OCI-LY3 (cell line): ENCODE measurements around the gene TRABD.

Source experiments
- H2AFZ ChIP-seq: fragments of 200-600, 300-600 bp; shearing (Covaris generic); 2 replicates; pipeline ENCODE4 v1.6.0; 2014; ENCODE audit warnings: antibody characterized with exemption, low read depth, low read length
- H3K27ac ChIP-seq: fragments of 200-600, 300-600 bp; sonication (generic); 2 replicates; pipeline ENCODE4 v1.5.1; 2014; ENCODE audit warnings: mild to moderate bottlenecking, low read length, moderate library complexity, mixed read lengths
- H3K27me3 ChIP-seq: fragments of 200-600, 300-600 bp; sonication (generic); 2 replicates; pipeline ENCODE4 v1.6.1; 2014; ENCODE audit warnings: low read depth, low read length, mixed read lengths
- H3K36me3 ChIP-seq: fragments of 200-600, 300-600 bp; sonication (generic); replicated peaks from 2 replicates; pipeline ENCODE3; 2014; ENCODE audit warnings: low read depth, low read length, mixed read lengths
- H3K4me1 ChIP-seq: fragments of 300-600, 200-600 bp; sonication (generic); 2 replicates; pipeline ENCODE4 v1.6.1; 2014; ENCODE audit warnings: low read length, mixed read lengths
- H3K4me2 ChIP-seq: fragments of 200-600, 300-600 bp; sonication (generic); 2 replicates; pipeline ENCODE4 v1.6.1; 2014; ENCODE audit warnings: low read length, mixed read lengths
- H3K4me3 ChIP-seq: fragments of 300-600, 200-600 bp; sonication (generic); 2 replicates; pipeline ENCODE4 v1.5.1; 2014; ENCODE audit warnings: antibody characterized with exemption, mild to moderate bottlenecking, low read length, moderate library complexity
- H3K79me2 ChIP-seq: fragments of 300-600, 200-600 bp; shearing (Covaris generic); 2 replicates; pipeline ENCODE4 v1.6.1; 2014; ENCODE audit warnings: mild to moderate bottlenecking, low read length, mixed read lengths
- H3K9ac ChIP-seq: fragments of 300-600, 200-600 bp; shearing (Covaris generic); 2 replicates; pipeline ENCODE4 v1.6.0; 2014; ENCODE audit warnings: mild to moderate bottlenecking, low read length, moderate library complexity
- H3K9me3 ChIP-seq: fragments of 200-600, 300-600 bp; shearing (Covaris generic); 2 replicates; pipeline ENCODE4 v1.6.1; 2014; ENCODE audit warnings: low read length, mixed read lengths; ENCODE audit not compliant: insufficient read depth
- H4K20me1 ChIP-seq: fragments of 200-600, 300-600 bp; sonication (generic); 2 replicates; pipeline ENCODE4 v1.6.1; 2016; ENCODE audit warnings: low read length, mixed read lengths; ENCODE audit not compliant: insufficient read depth
- CTCF ChIP-seq: fragments of 200-600, 300-600 bp; sonication (generic); IDR thresholded peaks from 2 replicates; pipeline ENCODE4 v1.5.1; 2014; ENCODE audit warnings: antibody characterized with exemption, low read length, low read depth
- EZH2phosphoT487 ChIP-seq: fragments of 200-600 bp; shearing (Covaris generic); IDR thresholded peaks from 2 replicates; pipeline ENCODE4 v1.6.1; 2018; ENCODE audit warnings: antibody characterized with exemption, mixed run types, low read depth

Gene TRABD

GRCh38 chr22:50226875-50227165 is 41.1 kb downstream of the TRABD start:
- no peaks in the 10 kb centered on the region for H3K27me3 ChIP-seq
- TF ChIP-seq CTCF (no peak), EZH2phosphoT487 (no peak)

GRCh38 chr22:50227579-50228215 is 42.0 kb downstream of the TRABD start:
- Histone ChIP-seq H3K27me3 (no peaks in the 10 kb centered on the region), H3K9me3 (no peaks in the 10 kb centered on the region), H3K4me1 (no peaks in the 10 kb centered on the region), H3K9ac (no peak overlapping the region), H4K20me1 (no peaks in the 10 kb centered on the region), H2AFZ (no peak overlapping the region), H3K27ac (no peak overlapping the region), H3K36me3 (peaks cover 2% of the 10 kb centered on the region), H3K4me3 (no peak overlapping the region), H3K4me2 (no peak overlapping the region), H3K79me2 (no peaks in the 10 kb centered on the region)
- TF ChIP-seq EZH2phosphoT487 (no peak), CTCF (no peak)

More at GRCh38 chr22:50226875-50227165, 41.1 kb downstream of the TRABD start:
- H3K4me3 ChIP-seq, result no peak overlapping the region
- H3K4me2 ChIP-seq, result no peak overlapping the region
- no peaks in the 10 kb centered on the region for H3K4me1 ChIP-seq
- H3K27ac ChIP-seq, result no peak overlapping the region
- peaks cover 2% of the 10 kb centered on the region for H3K36me3 ChIP-seq
- H4K20me1 ChIP-seq, result no peaks in the 10 kb centered on the region
- H3K9ac ChIP-seq, result no peak overlapping the region
- H2AFZ ChIP-seq, result no peak overlapping the region
- no peaks in the 10 kb centered on the region for H3K9me3 ChIP-seq
- no peaks in the 10 kb centered on the region for H3K79me2 ChIP-seq

- peaks cover 2% of the 10 kb centered on the region for H3K36me3 ChIP-seq
- H3K9ac ChIP-seq, result no peak overlapping the region
- no peak for TF ChIP-seq EZH2phosphoT487
- TF ChIP-seq CTCF, result no peak
- no peaks in the 10 kb centered on the region for H3K9me3 ChIP-seq
- H4K20me1 ChIP-seq, result no peaks in the 10 kb centered on the region
- no peak overlapping the region for H3K4me2 ChIP-seq
- H2AFZ ChIP-seq, result no peak overlapping the region
- H3K27ac ChIP-seq, result no peak overlapping the region
- no peaks in the 10 kb centered on the region for H3K4me1 ChIP-seq
- H3K79me2 ChIP-seq, result no peaks in the 10 kb centered on the region
- no peaks in the 10 kb centered on the region for H3K27me3 ChIP-seq
- no peak overlapping the region for H3K4me3 ChIP-seq
These were observed 42.7 kb downstream of the TRABD start for GRCh38 chr22:50228366-50228765.

GRCh38 chr22:50229370-50229769 is 43.7 kb downstream of the TRABD start:
- Histone ChIP-seq H3K36me3 (peaks cover 2% of the 10 kb centered on the region), H3K27ac (no peak overlapping the region), H3K4me2 (no peak overlapping the region), H2AFZ (no peak overlapping the region), H3K27me3 (no peaks in the 10 kb centered on the region), H3K9ac (no peak overlapping the region), H3K9me3 (no peaks in the 10 kb centered on the region), H3K79me2 (peaks cover 4% of the 10 kb centered on the region), H4K20me1 (no peaks in the 10 kb centered on the region), H3K4me1 (no peaks in the 10 kb centered on the region), H3K4me3 (no peak overlapping the region)
- TF ChIP-seq EZH2phosphoT487 (no peak), CTCF (no peak)
